ENCODE data around the gene HMGCS1.
"Not testable (repeated sequence)": the region's sequence is repeated elsewhere in the genome, so short reads cannot be mapped to it uniquely, and the experiment has no call there.

Gene HMGCS1

GRCh38 chr5:43309122-43309521 lies 4.1 kb downstream of the HMGCS1 start:
- ATAC-seq (ENCODE audit: insufficient read depth, low read depth) (no peak), DNase-seq (no peak)
- no peaks in the 10 kb centered on the region for H3K27me3 ChIP-seq (ENCODE audit: insufficient read depth, low read length, poor library complexity)
- H3K4me2 ChIP-seq (ENCODE audit: insufficient read depth, low read length) = peak overlapping the region; percentile 97
- H3K4me1 ChIP-seq (ENCODE audit: insufficient read depth, low read length) = peaks cover 84% of the 10 kb centered on the region
- TF ChIP-seq CTCF (IDR thresholded peaks at IDR 0.05; ENCODE audit: borderline replicate concordance, extremely low read depth, low read length, poor library complexity, severe bottlenecking) (no peak), EZH2 (IDR thresholded peaks at IDR 0.05; ENCODE audit: borderline replicate concordance, low read depth, low read length, severe bottlenecking) (no peak)
- peaks cover 91% of the 10 kb centered on the region for H3K79me2 ChIP-seq (ENCODE audit: insufficient read depth, low read length)
- H4K20me1 ChIP-seq (ENCODE audit: insufficient read depth, low read length) = peaks cover 75% of the 10 kb centered on the region
- H3K27ac ChIP-seq (ENCODE audit: low read length) = peak overlapping the region; percentile 60
- peaks cover 76% of the 10 kb centered on the region for H3K36me3 ChIP-seq (ENCODE audit: insufficient read depth, low read length)
- no peak overlapping the region for H2AFZ ChIP-seq (ENCODE audit: low read depth, low read length)
- H3K4me3 ChIP-seq (ENCODE audit: low read depth in 1 of 2, low read length in 2 of 2) = peak overlapping the region in 1 of 2 experiments; percentile 94; a peak in 3 of 4 replicates
- no peaks in the 10 kb centered on the region for H3K9me3 ChIP-seq (ENCODE audit: insufficient read depth, low read length, severe bottlenecking)
- peak overlapping the region; percentile 82 for H3K9ac ChIP-seq (ENCODE audit: low read depth, low read length)

DNA sequence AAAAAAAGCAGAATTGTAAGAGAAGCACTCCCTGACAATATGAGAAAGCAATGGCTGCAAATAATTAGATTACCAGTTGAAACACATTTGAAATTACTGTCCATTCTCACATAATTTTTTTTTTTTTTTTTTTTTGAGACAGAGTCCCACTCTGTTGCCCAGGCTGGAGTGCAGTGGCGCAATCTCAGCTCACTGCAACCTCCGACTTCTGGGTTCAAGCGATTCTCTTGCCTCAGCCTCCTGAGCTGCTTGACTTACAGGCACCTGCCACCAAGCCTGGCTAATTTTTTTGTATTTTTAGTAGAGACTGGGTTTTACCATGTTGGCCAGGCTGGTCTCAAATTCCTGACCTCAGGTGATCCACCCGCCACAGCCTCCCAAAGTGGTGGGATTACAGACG lies 6.3 kb downstream of the HMGCS1 start:
- Histone ChIP-seq H4K20me1 (ENCODE audit: insufficient read depth, low read length) (peaks cover 85% of the 10 kb centered on the region), H3K4me2 (ENCODE audit: insufficient read depth, low read length) (peak overlapping the region; percentile 97)

DNA sequence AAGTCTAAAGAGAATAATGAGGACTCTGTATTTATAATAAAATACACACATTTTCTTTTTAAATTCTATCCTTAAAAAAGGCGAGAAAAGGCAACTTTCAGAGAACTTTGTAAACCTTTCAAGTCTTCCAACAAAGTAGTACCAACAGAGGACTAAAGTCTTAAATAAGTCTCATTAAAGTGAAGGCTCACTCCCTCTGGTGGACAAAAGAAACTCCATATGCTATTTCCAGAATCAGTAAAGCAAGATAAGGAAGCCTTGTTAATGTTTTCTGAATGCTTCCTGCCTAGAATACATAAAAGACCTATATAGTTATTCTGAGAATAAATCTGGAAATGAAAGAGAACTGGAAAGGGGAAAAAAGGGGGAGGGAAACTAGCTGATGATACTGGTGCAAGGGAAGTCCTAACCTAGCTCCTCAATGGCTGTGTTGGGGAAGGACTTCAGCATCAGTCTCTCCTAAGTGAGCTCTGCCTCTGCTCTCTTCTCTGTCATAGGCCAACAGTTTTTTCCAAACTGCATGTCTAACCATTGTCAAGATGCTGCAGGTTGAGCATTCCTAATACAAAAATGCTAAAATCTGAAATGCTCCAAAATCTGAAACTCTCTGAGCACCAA lies 7.2 kb downstream of the HMGCS1 start:
- ATAC-seq (ENCODE audit: insufficient read depth, low read depth) (peak; percentile 85), DNase-seq (no peak)
- Histone ChIP-seq H3K9ac (ENCODE audit: low read depth, low read length) (no peak overlapping the region), H3K27ac (ENCODE audit: low read length) (peak overlapping the region; percentile 62), H3K4me2 (ENCODE audit: insufficient read depth, low read length) (peak overlapping the region; percentile 97), H4K20me1 (ENCODE audit: insufficient read depth, low read length) (peaks cover 85% of the 10 kb centered on the region), H3K36me3 (ENCODE audit: insufficient read depth, low read length) (peaks cover 88% of the 10 kb centered on the region), H3K4me1 (ENCODE audit: insufficient read depth, low read length) (peaks cover 85% of the 10 kb centered on the region), H2AFZ (ENCODE audit: low read depth, low read length) (no peak overlapping the region), H3K9me3 (ENCODE audit: insufficient read depth, low read length, severe bottlenecking) (no peaks in the 10 kb centered on the region), H3K27me3 (ENCODE audit: insufficient read depth, low read length, poor library complexity) (no peaks in the 10 kb centered on the region), H3K79me2 (ENCODE audit: insufficient read depth, low read length) (peaks cover 99% of the 10 kb centered on the region), H3K4me3 (ENCODE audit: low read depth in 1 of 2, low read length in 2 of 2) (0 out of 4 replicates have a peak overlapping the region, but pooled peaks of 1 of the 2 experiments have one; percentile 31)
- peak; percentile 71 for TF ChIP-seq CTCF (IDR thresholded peaks at IDR 0.05; ENCODE audit: borderline replicate concordance, extremely low read depth, low read length, poor library complexity, severe bottlenecking)
- TF ChIP-seq EZH2 (IDR thresholded peaks at IDR 0.05; ENCODE audit: borderline replicate concordance, low read depth, low read length, severe bottlenecking) = no peak

More for the DNA sequence above, 6.3 kb downstream of the HMGCS1 start:
- peaks cover 89% of the 10 kb centered on the region for H3K4me1 ChIP-seq (ENCODE audit: insufficient read depth, low read length)
- H3K79me2 ChIP-seq (ENCODE audit: insufficient read depth, low read length) = peaks cover 99% of the 10 kb centered on the region
- not testable (repeated sequence) for DNase-seq; H3K9me3 ChIP-seq (ENCODE audit: insufficient read depth, low read length, severe bottlenecking); H2AFZ ChIP-seq (ENCODE audit: low read depth, low read length); H3K9ac ChIP-seq (ENCODE audit: low read depth, low read length); H3K27ac ChIP-seq (ENCODE audit: low read length); ATAC-seq (ENCODE audit: insufficient read depth, low read depth); H3K27me3 ChIP-seq (ENCODE audit: insufficient read depth, low read length, poor library complexity)
- H3K36me3 ChIP-seq (ENCODE audit: insufficient read depth, low read length) = peaks cover 87% of the 10 kb centered on the region
- peak overlapping the region in 1 of 2 experiments; percentile 7; a peak in 1 of 4 replicates for H3K4me3 ChIP-seq (ENCODE audit: low read depth in 1 of 2, low read length in 2 of 2)

DNA sequence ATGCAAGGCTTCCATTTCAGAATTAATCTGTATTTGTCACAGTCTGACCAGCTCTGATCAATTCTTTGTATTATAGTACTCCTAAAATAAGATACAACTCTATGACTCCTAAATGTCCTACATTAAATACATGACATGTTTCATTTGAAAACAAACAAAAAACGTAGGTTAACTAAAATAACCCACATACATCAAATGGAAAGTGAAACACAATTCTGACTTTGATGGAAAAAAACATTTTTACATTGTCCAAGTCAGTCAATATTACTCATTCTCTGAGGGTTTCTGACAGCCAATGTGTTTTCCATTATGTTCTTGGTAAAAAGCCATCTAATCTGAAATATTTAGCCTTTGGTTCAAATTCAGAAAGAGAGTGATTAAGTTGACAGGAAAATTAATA lies 8.7 kb downstream of the HMGCS1 start:
- Histone ChIP-seq H3K36me3 (ENCODE audit: insufficient read depth, low read length) (peaks cover 89% of the 10 kb centered on the region), H2AFZ (ENCODE audit: low read depth, low read length) (no peak overlapping the region), H3K4me2 (ENCODE audit: insufficient read depth, low read length) (peak overlapping the region; percentile 48; the same call in 1 of the 2 replicates), H3K79me2 (ENCODE audit: insufficient read depth, low read length) (peaks cover 99% of the 10 kb centered on the region), H3K9me3 (ENCODE audit: insufficient read depth, low read length, severe bottlenecking) (no peaks in the 10 kb centered on the region), H3K27ac (ENCODE audit: low read length) (no peak overlapping the region), H3K4me3 (ENCODE audit: low read depth in 1 of 2, low read length in 2 of 2) (no peak overlapping the region), H3K27me3 (ENCODE audit: insufficient read depth, low read length, poor library complexity) (no peaks in the 10 kb centered on the region), H3K9ac (ENCODE audit: low read depth, low read length) (no peak overlapping the region), H4K20me1 (ENCODE audit: insufficient read depth, low read length) (peaks cover 86% of the 10 kb centered on the region), H3K4me1 (ENCODE audit: insufficient read depth, low read length) (peaks cover 75% of the 10 kb centered on the region)
- ATAC-seq (ENCODE audit: insufficient read depth, low read depth) (no peak), DNase-seq (no peak)
- TF ChIP-seq EZH2 (IDR thresholded peaks at IDR 0.05; ENCODE audit: borderline replicate concordance, low read depth, low read length, severe bottlenecking) (no peak), CTCF (IDR thresholded peaks at IDR 0.05; ENCODE audit: borderline replicate concordance, extremely low read depth, low read length, poor library complexity, severe bottlenecking) (no peak)

Data from DND-41 (cell line).